Measurements from ENCODE around the gene DNAJB8. TPM values are rescaled to one million over a fixed set of nuclear protein-coding genes. Genes with fewer than 3 reads are reported as not detected.

The DNAJB8 gene
- total and polyA plus RNA-seq, 9 of the 15 experiments (the other 6 are each of a cell fraction or from before 2014, with no cell fraction given): not detected

- FAIRE-seq: peak; percentile 46
- H3K27me3 ChIP-seq (ENCODE audit: control insufficient read depth in 2 of 2, insufficient read depth in 2 of 2, low read length in 2 of 2): no peaks in the 10 kb centered on the region
- H3K36me3 ChIP-seq (ENCODE audit: control insufficient read depth, insufficient read depth, low read length): peaks cover 3% of the 10 kb centered on the region; the same call in 1 of the 3 replicates
- H3K4me3 ChIP-seq: no peak overlapping the region
- POLR2A ChIA-PET: no interaction called here
- 91% methylated on average over 4 of the region's 4 CpGs for WGBS (ENCODE audit: insufficient coverage, low coverage, missing lambda C conversion rate)
- no peaks in the 10 kb centered on the region for H3K9me1 ChIP-seq (ENCODE audit: control insufficient read depth, insufficient read depth, low read length)
- no peak overlapping the region for H2AFZ ChIP-seq (ENCODE audit: low read depth, low read length)
- no peaks in the 10 kb centered on the region for H4K20me1 ChIP-seq (replicated peaks; ENCODE audit: control insufficient read depth, insufficient read depth, low read length)
- in situ Hi-C loops (cut with MboI): no loop called here
- BruUV-seq (replicated peaks): no TSS peak
- peaks cover 2% of the 10 kb centered on the region; the same call in 1 of the 2 replicates for H3K9me3 ChIP-seq (replicated peaks; ENCODE audit: control insufficient read depth, insufficient read depth, low read depth, low read length)
- H3K79me2 ChIP-seq (ENCODE audit: control insufficient read depth, insufficient read depth, low read length): peaks cover 35% of the 10 kb centered on the region
- H3K27ac ChIP-seq (ENCODE audit: extremely low read depth, low read depth, low read length): peak overlapping the region; percentile 54; the same call in 2 of the 3 replicates
- intact Hi-C loops (cut with micrococcal nuclease): no loop called here
- peak overlapping the region in 1 of 2 experiments; percentile 21; a peak in 1 of 4 replicates for H3K9ac ChIP-seq (ENCODE audit: insufficient read depth in 1 of 2, low read depth in 2 of 2, low read length in 2 of 2)
- H3K4me1 ChIP-seq (replicated peaks in 1 of 2; ENCODE audit: control insufficient read depth in 2 of 2, insufficient read depth in 2 of 2, low read length in 2 of 2): peaks cover 63 to 88% of the 10 kb centered on the region in 2 experiments
- CTCF ChIA-PET (ENCODE audit: low intra/inter-chr PET ratio): no interaction called here
- ATAC-seq: no peak
- no peak for DNase-seq (ENCODE audit: extremely low read depth in 1 of 4, low spot score in 3 of 4)
- H3K4me2 ChIP-seq (ENCODE audit: insufficient read depth, low read length): no peak overlapping the region
- TF ChIP-seq SMAD3 (CRISPR knock-in tag; conservative IDR thresholded peaks at IDR 0.05) (no peak), RNF2 (IDR thresholded peaks at IDR 0.05) (no peak), ZNF354B (CRISPR knock-in tag; IDR thresholded peaks at IDR 0.05) (no peak), RBM25 (IDR thresholded peaks at IDR 0.05; ENCODE audit: low read depth, low read length, severe bottlenecking) (no peak), FOS (IDR thresholded peaks at IDR 0.05; ENCODE audit: extremely low read depth, insufficient read length) (no peak), ATF3 (IDR thresholded peaks at IDR 0.05) (no peak), ATF3 (CRISPR knock-in tag; conservative IDR thresholded peaks at IDR 0.05) (no peak), SIN3A (IDR thresholded peaks at IDR 0.05; ENCODE audit: borderline replicate concordance in 2 of 2, control insufficient read depth in 1 of 2, low read depth in 2 of 2, low read length in 2 of 2) (no peak), LARP7 (IDR thresholded peaks at IDR 0.05) (no peak), UBTF (IDR thresholded peaks at IDR 0.05; ENCODE audit: borderline replicate concordance in 1 of 2, low read depth in 2 of 2, low read length in 2 of 2) (no peak)
- TF ChIP-seq, protein P1, sequence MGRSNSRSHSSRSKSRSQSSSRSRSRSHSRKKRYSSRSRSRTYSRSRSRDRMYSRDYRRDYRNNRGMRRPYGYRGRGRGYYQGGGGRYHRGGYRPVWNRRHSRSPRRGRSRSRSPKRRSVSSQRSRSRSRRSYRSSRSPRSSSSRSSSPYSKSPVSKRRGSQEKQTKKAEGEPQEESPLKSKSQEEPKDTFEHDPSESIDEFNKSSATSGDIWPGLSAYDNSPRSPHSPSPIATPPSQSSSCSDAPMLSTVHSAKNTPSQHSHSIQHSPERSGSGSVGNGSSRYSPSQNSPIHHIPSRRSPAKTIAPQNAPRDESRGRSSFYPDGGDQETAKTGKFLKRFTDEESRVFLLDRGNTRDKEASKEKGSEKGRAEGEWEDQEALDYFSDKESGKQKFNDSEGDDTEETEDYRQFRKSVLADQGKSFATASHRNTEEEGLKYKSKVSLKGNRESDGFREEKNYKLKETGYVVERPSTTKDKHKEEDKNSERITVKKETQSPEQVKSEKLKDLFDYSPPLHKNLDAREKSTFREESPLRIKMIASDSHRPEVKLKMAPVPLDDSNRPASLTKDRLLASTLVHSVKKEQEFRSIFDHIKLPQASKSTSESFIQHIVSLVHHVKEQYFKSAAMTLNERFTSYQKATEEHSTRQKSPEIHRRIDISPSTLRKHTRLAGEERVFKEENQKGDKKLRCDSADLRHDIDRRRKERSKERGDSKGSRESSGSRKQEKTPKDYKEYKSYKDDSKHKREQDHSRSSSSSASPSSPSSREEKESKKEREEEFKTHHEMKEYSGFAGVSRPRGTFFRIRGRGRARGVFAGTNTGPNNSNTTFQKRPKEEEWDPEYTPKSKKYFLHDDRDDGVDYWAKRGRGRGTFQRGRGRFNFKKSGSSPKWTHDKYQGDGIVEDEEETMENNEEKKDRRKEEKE (IDR thresholded peaks at IDR 0.05; ENCODE audit: borderline replicate concordance in 1 of 2, control insufficient read depth in 1 of 2, low read depth in 2 of 2, low read length in 1 of 2): no peak
- TF ChIP-seq, protein P2, sequence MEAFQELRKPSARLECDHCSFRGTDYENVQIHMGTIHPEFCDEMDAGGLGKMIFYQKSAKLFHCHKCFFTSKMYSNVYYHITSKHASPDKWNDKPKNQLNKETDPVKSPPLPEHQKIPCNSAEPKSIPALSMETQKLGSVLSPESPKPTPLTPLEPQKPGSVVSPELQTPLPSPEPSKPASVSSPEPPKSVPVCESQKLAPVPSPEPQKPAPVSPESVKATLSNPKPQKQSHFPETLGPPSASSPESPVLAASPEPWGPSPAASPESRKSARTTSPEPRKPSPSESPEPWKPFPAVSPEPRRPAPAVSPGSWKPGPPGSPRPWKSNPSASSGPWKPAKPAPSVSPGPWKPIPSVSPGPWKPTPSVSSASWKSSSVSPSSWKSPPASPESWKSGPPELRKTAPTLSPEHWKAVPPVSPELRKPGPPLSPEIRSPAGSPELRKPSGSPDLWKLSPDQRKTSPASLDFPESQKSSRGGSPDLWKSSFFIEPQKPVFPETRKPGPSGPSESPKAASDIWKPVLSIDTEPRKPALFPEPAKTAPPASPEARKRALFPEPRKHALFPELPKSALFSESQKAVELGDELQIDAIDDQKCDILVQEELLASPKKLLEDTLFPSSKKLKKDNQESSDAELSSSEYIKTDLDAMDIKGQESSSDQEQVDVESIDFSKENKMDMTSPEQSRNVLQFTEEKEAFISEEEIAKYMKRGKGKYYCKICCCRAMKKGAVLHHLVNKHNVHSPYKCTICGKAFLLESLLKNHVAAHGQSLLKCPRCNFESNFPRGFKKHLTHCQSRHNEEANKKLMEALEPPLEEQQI (IDR thresholded peaks at IDR 0.05): no peak
Observed at GRCh38 chr3:128419311-128419710, 47.4 kb downstream of the DNAJB8 start.

All from K562 (cell line).